ENCODE results near the gene GP5.

GP5 gene

DNA sequence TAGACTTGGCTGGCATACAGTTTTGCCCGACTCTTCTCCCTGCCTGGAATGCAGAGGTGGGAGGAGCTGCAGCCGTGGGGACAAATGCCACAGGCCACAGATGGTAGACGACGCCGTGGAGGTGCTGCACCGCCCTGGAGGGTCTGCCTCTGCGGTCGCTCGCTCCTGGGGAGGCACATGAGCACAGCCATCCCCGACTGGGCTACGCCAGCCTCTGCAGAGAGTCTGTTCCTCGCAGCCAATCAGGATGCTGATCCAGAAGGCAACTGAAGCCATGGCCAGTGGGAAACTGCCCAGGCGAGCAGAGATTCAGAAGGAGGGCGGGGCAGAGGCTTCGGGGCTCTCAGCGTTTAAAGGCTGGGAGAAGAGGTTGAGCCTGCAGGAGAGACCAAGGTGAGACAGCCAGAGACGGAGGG lies 17.6 kb downstream of the GP5 start:
- TF ChIP-seq, protein P1, sequence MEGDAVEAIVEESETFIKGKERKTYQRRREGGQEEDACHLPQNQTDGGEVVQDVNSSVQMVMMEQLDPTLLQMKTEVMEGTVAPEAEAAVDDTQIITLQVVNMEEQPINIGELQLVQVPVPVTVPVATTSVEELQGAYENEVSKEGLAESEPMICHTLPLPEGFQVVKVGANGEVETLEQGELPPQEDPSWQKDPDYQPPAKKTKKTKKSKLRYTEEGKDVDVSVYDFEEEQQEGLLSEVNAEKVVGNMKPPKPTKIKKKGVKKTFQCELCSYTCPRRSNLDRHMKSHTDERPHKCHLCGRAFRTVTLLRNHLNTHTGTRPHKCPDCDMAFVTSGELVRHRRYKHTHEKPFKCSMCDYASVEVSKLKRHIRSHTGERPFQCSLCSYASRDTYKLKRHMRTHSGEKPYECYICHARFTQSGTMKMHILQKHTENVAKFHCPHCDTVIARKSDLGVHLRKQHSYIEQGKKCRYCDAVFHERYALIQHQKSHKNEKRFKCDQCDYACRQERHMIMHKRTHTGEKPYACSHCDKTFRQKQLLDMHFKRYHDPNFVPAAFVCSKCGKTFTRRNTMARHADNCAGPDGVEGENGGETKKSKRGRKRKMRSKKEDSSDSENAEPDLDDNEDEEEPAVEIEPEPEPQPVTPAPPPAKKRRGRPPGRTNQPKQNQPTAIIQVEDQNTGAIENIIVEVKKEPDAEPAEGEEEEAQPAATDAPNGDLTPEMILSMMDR (IDR thresholded peaks at IDR 0.05; ENCODE audit: insufficient read depth, low read length, poor library complexity, severe bottlenecking): no peak
- no peak for DNase-seq (ENCODE audit: extremely low read depth, insufficient read length)
- Histone ChIP-seq H3K4me3 (replicated peaks; ENCODE audit: low read depth, low read length) (no peak overlapping the region), H3K36me3 (ENCODE audit: control insufficient read depth, insufficient read depth, low read length) (no peaks in the 10 kb centered on the region), H3K27me3 (replicated peaks; ENCODE audit: control insufficient read depth, insufficient read depth, low read length) (no peaks in the 10 kb centered on the region; the same call in 1 of the 2 replicates)

GRCh38 chr3:194380326-194380725 lies 18.7 kb downstream of the GP5 start:
- DNase-seq (ENCODE audit: extremely low read depth, insufficient read length): no peak
- H3K36me3 ChIP-seq (ENCODE audit: control insufficient read depth, insufficient read depth, low read length): no peaks in the 10 kb centered on the region
- TF ChIP-seq, protein P1 (IDR thresholded peaks at IDR 0.05; ENCODE audit: insufficient read depth, low read length, poor library complexity, severe bottlenecking): no peak
- no peak overlapping the region for H3K4me3 ChIP-seq (replicated peaks; ENCODE audit: low read depth, low read length)
- H3K27me3 ChIP-seq (replicated peaks; ENCODE audit: control insufficient read depth, insufficient read depth, low read length): no peaks in the 10 kb centered on the region; the same call in 1 of the 2 replicates

GRCh38 chr3:194379651-194380050 lies 19.4 kb downstream of the GP5 start:
- TF ChIP-seq, protein P1 (IDR thresholded peaks at IDR 0.05; ENCODE audit: insufficient read depth, low read length, poor library complexity, severe bottlenecking): no peak
- DNase-seq (ENCODE audit: extremely low read depth, insufficient read length): no peak
- no peak overlapping the region for H3K4me3 ChIP-seq (replicated peaks; ENCODE audit: low read depth, low read length)
- H3K27me3 ChIP-seq (replicated peaks; ENCODE audit: control insufficient read depth, insufficient read depth, low read length): no peaks in the 10 kb centered on the region; the same call in 1 of the 2 replicates
- H3K36me3 ChIP-seq (ENCODE audit: control insufficient read depth, insufficient read depth, low read length): no peaks in the 10 kb centered on the region

- no peaks in the 10 kb centered on the region for H3K36me3 ChIP-seq (ENCODE audit: control insufficient read depth, insufficient read depth, low read length)
- H3K27me3 ChIP-seq (replicated peaks; ENCODE audit: control insufficient read depth, insufficient read depth, low read length): no peaks in the 10 kb centered on the region; the same call in 1 of the 2 replicates
- no peak for DNase-seq (ENCODE audit: extremely low read depth, insufficient read length)
- H3K4me3 ChIP-seq (replicated peaks; ENCODE audit: low read depth, low read length): no peak overlapping the region
- TF ChIP-seq, protein P1 (IDR thresholded peaks at IDR 0.05; ENCODE audit: insufficient read depth, low read length, poor library complexity, severe bottlenecking): no peak
Observed at GRCh38 chr3:194379231-194379630, 19.8 kb downstream of the GP5 start.

- TF ChIP-seq, protein P1 (IDR thresholded peaks at IDR 0.05; ENCODE audit: insufficient read depth, low read length, poor library complexity, severe bottlenecking): no peak
- Histone ChIP-seq H3K4me3 (replicated peaks; ENCODE audit: low read depth, low read length) (no peak overlapping the region), H3K27me3 (replicated peaks; ENCODE audit: control insufficient read depth, insufficient read depth, low read length) (no peaks in the 10 kb centered on the region; the same call in 1 of the 2 replicates), H3K36me3 (ENCODE audit: control insufficient read depth, insufficient read depth, low read length) (no peaks in the 10 kb centered on the region)
- DNase-seq (ENCODE audit: extremely low read depth, insufficient read length): no peak
Observed at GRCh38 chr3:194377708-194378107, 21.4 kb downstream of the GP5 start.

DNA sequence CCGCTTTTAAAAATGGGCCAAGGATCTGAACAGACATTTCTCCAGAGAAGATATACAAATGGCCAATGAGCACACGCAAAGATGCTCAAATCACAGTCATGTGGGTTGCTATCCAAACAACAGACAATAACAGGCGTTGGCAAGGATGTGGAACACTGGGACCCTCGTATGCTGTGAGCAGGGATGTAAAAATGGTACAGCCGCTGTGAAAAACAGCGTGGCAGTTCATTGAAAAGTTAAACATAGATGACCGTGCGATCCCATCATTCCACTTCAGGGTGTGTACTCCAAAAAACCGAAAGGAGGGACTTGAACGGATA lies 22.9 kb downstream of the GP5 start:
- H3K27me3 ChIP-seq (replicated peaks; ENCODE audit: control insufficient read depth, insufficient read depth, low read length): no peaks in the 10 kb centered on the region; the same call in 1 of the 2 replicates
- no peak overlapping the region for H3K4me3 ChIP-seq (replicated peaks; ENCODE audit: low read depth, low read length)
- TF ChIP-seq, protein P1 (IDR thresholded peaks at IDR 0.05; ENCODE audit: insufficient read depth, low read length, poor library complexity, severe bottlenecking): no peak
- no peaks in the 10 kb centered on the region for H3K36me3 ChIP-seq (ENCODE audit: control insufficient read depth, insufficient read depth, low read length)
- DNase-seq (ENCODE audit: extremely low read depth, insufficient read length): no peak
